HL-60 (cell line): Measurements from ENCODE around the gene IZUMO4.

Experiments used
- POLR2AphosphoS5 ChIP-seq: IDR thresholded peaks from 2 replicates; pipeline ENCODE4 v1.6.1; 2012; ENCODE audit warnings: low read depth
- TF ChIP-seq, protein P1 (sequence below): IDR thresholded peaks from one replicate; pipeline ENCODE4 v1.5.1; 2011; ENCODE audit warnings: low read length, control low read depth, inconsistent platforms; ENCODE audit not compliant: insufficient read depth
- TF ChIP-seq, protein P2 (sequence below): IDR thresholded peaks from 2 replicates; pipeline ENCODE4 v1.6.1; 2012; ENCODE audit warnings: low read depth; ENCODE audit not compliant: insufficient replicate concordance

GRCh38 chr19:2062770-2063169 lies 33.9 kb upstream of the IZUMO4 start:
- TF ChIP-seq, protein P1, sequence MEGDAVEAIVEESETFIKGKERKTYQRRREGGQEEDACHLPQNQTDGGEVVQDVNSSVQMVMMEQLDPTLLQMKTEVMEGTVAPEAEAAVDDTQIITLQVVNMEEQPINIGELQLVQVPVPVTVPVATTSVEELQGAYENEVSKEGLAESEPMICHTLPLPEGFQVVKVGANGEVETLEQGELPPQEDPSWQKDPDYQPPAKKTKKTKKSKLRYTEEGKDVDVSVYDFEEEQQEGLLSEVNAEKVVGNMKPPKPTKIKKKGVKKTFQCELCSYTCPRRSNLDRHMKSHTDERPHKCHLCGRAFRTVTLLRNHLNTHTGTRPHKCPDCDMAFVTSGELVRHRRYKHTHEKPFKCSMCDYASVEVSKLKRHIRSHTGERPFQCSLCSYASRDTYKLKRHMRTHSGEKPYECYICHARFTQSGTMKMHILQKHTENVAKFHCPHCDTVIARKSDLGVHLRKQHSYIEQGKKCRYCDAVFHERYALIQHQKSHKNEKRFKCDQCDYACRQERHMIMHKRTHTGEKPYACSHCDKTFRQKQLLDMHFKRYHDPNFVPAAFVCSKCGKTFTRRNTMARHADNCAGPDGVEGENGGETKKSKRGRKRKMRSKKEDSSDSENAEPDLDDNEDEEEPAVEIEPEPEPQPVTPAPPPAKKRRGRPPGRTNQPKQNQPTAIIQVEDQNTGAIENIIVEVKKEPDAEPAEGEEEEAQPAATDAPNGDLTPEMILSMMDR, result no peak
- no peak for TF ChIP-seq POLR2AphosphoS5
- TF ChIP-seq, protein P2, sequence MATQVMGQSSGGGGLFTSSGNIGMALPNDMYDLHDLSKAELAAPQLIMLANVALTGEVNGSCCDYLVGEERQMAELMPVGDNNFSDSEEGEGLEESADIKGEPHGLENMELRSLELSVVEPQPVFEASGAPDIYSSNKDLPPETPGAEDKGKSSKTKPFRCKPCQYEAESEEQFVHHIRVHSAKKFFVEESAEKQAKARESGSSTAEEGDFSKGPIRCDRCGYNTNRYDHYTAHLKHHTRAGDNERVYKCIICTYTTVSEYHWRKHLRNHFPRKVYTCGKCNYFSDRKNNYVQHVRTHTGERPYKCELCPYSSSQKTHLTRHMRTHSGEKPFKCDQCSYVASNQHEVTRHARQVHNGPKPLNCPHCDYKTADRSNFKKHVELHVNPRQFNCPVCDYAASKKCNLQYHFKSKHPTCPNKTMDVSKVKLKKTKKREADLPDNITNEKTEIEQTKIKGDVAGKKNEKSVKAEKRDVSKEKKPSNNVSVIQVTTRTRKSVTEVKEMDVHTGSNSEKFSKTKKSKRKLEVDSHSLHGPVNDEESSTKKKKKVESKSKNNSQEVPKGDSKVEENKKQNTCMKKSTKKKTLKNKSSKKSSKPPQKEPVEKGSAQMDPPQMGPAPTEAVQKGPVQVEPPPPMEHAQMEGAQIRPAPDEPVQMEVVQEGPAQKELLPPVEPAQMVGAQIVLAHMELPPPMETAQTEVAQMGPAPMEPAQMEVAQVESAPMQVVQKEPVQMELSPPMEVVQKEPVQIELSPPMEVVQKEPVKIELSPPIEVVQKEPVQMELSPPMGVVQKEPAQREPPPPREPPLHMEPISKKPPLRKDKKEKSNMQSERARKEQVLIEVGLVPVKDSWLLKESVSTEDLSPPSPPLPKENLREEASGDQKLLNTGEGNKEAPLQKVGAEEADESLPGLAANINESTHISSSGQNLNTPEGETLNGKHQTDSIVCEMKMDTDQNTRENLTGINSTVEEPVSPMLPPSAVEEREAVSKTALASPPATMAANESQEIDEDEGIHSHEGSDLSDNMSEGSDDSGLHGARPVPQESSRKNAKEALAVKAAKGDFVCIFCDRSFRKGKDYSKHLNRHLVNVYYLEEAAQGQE, result no peak
